ENCODE measurements around the gene AFDN.

Gene AFDN

DNA sequence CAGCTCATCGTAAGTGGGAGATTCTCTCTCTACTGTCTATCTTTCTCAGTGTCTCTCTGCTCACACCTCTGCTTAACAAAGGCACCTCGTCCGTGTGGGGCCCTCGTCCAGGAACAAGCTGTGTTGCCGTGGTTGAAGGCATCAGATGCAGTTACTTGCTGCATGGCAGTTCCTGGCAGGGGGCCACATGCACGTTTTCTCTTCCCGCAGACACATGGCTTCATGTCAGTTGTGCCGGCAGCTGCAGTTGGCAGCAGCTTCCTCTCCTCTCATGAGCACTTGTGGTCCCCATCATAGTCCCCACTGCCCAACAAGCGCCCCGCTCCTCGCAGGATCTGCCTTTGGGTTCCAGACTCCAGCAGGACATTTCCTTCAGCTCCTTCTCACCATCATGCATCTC lies 7.1 kb upstream of the AFDN start:
- DNase-seq: no peak

DNA sequence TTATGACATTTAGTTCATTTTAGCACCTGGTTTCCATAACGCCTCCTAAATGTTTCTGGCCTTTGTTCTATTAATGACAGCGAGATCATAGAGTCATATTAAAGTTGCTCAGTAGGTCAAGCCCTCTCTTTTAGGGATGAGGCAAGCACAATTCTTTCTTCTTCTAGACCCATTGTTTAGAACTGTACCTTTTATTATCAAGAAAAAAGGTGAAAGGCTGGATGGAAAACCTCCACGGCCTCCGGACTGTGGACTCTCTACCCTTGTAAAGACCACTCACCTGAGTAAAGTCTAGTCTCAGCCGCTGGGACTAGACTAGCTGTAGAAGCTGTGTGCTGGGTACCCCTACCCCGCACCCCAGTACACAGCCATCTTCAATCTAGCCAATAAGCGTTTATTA lies 6.0 kb upstream of the AFDN start:
- DNase-seq: no peak

DNA sequence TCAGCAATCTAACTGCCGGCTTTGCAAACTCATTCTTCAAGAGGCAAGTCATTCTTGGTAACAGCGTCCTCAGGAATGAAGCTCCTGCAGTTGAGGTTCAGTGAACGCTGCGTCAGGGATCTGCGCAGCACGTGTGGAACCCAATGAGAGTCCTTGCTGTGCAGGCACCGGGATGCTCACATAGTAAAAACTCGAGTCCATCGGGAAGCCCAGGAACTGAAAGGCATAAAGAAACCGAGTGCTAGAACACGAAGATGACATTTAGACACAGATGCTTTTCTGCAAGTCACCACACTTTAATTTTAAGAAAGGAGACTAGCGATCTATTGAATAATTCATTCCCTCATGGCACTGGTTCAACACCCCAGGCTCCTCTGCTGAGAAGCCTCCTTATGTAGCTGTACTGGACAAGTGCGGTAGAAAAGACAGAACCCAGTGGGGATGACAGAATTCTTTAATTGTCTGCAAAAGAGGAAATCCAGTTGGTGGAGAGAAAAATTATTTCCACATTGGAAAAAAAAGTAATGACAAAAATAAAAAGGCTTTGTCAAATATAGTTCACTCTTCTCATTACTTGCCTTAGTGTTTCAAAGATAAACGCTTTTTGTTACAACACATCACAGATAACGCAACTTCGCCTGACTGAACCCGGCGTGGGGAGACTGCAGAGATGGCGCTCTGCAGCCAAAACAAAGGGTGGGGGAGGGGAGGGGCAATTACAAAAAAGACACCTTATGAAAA lies 1.9 kb upstream of the AFDN start:
- no peak for DNase-seq

DNA sequence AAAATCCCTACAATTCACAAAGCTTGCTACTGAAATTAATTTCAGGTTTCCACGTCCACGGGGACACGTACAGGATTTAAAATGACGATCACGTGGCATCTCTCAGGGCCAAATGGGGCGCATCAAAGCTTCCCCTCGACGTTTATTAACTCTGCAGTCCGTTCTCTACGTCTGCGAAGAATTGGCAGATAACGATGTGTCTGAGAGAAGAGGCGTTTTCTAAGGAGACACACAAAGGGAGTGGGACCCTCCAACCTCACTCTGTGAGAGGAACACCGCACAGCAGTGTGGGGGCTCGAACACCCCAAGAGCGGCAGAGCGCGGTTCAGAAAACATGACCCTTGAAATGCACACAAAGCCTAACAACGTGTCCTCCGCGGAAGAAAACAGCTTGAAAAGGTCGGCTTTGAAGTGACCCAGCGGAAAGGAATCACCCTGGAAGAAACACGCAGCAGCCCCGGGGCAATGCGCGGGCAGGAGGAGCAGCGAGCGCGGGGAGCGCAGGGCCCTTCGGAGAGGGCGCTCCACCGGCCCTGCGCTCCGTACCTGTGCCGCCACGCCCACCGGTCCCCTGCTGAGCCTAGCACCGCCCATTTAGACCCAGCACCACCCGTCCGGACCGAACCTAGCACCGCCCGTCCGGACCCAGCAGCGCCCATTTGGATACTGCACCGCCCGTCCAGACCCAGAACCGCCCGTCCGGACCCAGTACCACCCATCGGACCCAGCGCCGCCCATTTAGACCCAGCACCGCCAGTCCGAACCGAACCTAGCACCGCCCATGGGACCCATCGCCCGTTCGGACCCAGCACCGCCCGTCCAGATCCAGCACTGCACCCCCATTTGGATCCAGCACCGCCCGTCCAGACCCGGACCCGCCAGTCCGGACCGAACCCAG lies 1.1 kb upstream of the AFDN start:
- DNase-seq: no peak

DNA sequence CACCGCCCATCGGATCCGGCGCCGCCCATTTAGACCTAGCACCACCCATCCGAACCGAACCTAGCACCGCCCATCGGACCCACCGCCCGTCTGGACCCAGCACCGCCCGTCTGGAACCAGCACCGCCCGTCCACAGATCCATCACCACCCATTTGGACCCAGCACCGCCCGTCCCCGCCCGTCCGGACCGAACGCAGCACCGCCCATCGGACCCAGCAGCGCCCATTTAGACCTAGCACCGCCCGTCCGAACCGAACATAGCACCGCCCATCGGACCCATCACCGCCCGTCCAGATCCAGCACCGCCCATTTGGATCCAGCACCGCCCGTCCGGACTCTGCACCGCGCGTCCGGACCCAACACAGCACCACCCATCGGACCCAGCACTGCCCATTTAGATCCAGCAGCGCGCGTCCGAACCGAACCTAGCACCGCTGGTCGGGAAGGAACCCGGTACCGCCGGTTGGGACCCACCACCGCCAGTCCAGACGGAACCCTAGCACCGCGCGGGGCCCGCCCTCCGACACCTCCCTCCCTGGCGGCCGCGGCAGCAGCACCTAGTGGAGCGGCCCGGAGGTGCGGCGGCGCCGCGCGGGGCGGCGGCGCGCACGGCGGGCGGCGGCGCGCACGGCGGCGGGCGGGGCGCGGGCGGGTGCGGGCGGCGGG lies 348 bp upstream of the AFDN start:
- DNase-seq: no peak

DNA sequence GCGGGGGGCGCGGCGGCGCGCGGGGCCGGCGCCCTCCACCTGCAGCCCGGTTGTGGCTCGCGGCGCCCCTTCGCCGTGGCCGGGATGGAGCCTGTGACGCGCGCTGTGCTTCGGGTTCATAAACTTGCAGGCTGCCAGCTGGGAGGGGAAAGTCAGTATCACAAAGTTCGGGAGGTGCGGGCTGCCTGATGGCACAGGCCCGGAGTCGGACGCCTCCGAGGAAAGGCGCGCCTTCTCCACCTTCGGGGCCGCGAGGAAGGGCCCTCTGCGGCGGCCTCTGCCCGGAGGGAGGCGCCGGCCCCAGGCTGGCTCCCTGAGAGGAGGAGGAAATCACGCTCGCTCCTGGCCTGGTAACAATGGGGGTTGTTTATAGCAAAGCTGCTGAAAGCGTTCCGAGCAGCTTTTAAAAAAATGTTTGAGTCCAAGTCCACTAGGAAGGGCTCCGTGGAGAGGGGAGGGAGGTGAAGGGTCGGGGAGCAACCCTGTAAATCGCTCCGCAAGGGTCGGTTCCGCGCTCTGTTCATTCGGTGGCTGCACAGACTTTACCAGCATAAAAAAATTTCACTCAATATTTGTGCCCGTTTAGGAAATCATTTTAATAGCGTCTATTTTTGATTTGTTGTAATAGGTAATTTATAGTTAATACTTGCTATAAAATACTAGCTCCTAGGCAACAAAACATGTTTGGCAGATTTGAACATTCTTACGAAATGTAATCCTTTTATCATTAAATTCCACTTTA lies 1.0 kb downstream of the AFDN start:
- DNase-seq: no peak

DNA sequence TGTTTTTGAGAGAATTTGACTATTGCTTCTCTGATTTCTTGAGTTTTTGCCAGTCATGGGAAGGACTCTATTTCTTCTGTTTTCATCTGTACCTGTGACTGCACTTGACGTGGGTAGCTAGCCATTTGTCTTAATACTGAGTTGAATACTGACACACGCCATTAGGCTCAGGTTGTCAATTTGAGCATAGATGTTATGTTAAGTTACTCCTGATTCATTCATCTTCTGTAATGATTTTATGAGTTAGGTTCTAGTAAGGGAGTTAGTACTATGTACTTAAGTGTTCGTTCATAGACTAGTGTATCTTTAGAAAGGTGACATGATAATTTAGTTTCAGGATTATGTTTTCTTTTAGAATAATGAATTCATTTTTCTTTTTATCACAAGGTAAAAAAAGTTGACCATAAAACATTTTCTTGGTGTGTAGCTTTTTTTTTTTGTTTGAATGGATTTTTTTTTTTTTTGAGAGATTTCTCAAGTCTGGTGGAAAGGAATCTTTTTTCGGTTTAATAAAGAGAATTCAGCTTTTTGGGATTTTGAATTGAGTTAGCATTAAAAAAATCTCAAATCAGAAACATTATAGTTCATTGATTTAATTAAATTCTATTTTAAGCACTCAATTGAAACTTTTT lies 1.7 kb downstream of the AFDN start:
- DNase-seq: no peak

DNA sequence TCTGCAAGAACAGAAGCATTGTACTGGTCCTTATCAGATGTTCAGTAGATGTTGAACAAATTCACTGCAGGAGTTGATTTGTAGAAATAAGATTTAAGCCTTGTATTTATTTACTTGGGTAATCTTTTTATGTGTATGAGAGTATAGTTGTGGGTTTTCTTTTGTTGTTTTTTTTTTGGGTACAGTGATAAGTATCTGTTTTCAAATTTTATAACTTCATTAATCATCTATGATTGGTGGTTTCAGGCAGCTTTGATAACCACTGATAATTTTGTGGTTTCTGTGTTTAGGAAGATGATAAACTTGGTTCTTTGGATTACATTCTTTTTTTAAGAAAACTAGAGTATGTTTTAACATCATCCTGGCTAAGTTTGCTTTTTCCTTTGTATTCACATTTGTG lies 2.8 kb downstream of the AFDN start:
- DNase-seq: no peak

DNA sequence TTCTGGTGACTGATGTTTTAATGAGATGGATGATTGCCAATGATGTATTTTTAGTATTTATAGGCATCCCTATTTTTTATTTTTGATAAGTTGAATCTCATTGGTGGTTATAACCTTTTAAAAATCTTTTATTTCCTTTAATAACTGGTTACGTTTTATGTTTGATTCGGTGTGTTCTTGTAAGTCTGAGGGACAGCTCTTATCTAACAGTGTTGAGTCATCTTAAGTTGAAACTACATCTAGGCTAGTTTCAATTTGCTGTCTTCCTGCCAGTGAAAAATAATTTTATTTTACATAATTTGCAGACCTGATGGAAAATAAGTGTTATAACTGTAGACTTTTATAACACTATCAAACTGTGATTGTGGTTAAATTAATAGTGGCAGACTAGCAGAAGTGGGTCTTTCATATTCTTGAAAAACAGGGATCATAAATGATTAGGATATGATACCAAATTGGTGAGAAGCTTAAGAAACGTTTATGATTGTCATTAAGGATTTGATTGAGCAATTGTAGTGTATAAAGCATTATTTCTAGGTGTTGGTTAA lies 4.6 kb downstream of the AFDN start:
- no peak for DNase-seq

DNA sequence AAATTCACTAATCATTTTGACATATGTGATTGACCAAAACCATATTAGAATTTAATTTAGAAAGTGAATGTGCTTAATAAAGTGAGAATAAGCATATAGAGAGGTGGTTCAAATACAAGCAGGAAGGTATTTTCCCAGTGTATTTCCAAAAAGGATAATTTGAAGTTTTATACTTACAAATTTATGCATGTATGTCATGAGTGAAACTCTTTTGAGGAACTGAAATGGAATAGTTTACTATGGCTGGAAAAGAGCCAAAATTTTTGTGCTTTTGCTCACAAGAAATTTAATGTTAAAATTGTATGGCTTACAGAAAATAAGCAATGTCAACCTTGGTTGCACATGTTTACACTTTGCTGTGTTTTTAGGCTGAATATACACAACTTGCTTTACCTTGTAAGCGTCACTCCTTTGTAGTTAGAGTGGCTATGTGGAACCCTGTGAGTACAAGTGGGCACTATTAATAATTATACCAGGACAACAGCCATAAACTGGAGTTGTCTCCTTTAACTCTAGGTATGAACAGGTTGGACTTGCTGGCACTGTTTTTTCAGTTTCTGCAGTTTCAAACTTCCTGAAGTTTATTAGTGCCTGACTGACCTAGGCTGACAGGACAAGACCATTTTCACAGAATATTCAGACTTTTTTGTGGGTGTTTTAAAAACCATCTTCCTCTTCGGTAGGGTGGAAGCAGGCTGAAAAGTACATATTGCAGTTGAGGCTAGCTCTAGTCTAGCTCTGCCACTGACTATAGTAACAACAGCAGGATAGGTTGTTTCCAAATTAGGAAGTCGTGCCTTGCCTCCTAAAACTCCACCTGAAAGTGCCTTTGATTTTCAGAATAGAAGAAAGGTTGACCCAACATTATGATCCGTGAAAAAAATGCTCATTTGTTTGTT lies 6.0 kb downstream of the AFDN start:
- no peak for DNase-seq

DNA sequence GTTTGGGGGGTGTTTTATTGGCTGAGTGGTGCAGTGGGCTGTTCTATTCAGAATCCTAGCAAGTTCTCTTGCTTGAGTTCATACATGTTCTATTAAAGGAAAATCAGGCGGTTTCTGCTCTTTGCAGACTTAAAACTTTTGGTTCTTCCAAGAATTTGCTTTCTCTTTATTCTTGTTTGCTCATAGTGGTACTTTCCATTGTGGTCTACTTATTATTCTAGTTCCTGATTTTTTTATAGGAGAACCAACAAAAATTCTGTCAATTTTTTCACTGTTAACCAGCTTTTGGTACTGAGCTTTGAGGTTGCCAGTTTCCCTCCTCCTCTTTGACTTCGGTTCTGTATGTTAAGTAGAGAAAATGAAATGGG lies 6.7 kb downstream of the AFDN start:
- no peak for DNase-seq

DNA sequence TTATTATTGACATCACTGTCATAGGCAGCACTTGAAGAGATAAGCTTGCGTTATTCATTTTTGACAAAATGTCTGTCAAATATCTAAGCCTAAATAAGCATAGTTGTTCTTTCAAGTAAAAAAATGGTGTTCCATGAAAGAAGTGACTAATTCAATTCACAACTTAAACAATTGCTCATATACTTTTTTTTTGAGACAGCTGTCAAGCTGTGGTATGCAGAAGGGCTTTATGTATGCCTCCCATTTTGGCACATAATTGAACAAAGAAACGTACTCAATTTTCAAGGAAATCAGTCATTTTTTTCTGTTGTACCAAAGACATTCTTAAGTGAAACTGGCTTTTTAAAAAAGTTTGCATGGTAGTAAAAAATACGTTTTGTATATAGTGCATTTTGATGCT lies 8.5 kb downstream of the AFDN start:
- no peak for DNase-seq

DNA sequence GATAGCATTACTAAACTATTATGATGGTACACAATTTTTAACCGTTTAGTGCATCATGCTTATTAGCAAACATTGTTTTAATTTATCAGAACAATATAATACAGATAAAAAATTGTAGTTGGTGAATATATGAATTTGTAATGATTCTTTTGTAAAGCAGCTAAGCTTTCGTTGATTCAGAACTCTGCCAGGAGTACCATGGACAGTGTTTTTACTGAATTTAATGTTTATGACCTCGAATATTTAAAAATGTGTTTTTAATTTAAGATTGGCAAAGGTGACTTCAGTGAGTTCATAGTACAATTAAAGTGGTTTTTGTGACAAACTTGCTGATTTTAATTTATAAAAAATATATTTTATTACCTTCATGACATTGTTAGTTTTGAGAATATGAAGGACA lies 10.0 kb downstream of the AFDN start:
- DNase-seq: no peak

DNA sequence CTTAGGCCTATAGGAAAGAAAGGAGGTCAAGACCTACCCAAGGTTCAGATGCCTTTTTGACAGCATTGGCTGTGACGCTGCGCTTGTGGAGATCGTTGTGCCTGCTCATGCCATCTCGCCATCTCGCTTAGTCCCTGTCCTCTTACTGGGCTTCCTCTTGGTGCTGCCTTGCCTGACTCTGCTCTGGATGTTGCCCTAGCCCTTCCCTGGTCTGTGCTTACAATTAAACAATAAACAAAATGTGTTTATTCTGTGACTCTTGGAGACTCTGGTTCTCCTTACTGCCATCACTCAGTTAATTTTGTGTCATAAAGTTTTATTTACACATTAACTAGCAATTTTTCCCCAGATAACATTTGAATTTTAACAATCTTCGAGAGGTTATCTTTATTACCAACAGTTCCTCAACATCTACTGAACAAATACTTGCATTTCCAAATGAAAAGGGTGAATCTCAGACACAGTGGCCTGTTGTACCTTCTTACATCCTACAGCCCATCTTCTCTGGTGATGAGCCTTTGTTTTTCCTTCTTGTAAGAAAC lies 11.6 kb downstream of the AFDN start:
- DNase-seq: no peak

DNA sequence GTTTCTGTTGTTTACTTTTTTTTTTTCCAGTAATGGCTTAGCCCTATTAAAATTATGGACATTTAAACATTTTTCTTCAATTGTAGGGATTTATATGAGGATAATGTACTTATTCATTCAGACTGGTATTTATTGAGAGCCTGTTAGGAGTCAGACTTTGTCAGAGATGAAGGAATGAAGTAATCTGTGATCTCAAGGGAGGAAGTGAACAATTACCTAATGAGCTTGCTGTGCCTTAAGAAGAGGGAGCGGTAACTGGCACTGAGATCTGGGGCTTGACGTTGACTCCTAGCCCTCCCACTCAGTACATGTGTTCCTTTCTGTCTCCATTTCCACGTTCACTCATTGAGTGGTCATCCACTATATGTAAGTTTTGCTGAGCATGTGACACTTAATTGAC lies 12.6 kb downstream of the AFDN start:
- DNase-seq: no peak

DNA sequence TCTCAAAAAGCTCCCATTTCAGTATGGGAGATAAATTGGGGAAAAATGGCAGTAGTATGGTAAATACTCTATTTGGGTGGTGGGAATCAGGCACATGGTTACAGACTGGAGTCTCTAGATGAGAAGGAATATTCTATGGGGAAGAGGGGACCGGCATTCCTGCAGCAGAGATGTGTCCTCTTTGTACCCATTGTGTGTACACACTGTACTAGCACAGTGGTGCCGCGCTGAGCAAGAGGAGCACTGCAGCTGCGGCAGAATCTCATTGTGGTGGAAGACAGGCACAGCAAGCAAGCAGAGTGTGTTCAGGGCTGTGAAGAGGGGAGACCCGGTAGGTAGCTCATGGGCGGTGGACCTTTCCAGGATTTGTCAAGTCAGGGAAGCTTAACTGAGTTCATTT lies 13.0 kb downstream of the AFDN start:
- DNase-seq: no peak

DNA sequence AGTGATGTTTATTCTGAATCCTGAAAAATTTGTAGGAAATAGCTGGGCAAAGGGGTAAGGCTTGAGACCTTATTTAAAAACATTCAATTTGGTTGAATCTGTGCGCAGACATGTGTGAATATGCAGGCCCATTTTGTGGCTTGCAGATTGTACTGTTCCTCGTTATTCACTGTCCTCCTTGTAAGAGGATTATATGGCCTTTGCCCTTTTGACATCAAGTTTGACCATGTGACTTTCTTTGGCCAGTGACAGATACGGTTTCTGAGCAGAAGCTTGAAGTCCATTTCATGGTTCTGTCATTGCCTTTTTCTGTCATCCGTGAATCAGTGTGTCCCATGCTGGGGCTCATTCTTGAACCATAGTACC lies 13.4 kb downstream of the AFDN start:
- DNase-seq: no peak

DNA sequence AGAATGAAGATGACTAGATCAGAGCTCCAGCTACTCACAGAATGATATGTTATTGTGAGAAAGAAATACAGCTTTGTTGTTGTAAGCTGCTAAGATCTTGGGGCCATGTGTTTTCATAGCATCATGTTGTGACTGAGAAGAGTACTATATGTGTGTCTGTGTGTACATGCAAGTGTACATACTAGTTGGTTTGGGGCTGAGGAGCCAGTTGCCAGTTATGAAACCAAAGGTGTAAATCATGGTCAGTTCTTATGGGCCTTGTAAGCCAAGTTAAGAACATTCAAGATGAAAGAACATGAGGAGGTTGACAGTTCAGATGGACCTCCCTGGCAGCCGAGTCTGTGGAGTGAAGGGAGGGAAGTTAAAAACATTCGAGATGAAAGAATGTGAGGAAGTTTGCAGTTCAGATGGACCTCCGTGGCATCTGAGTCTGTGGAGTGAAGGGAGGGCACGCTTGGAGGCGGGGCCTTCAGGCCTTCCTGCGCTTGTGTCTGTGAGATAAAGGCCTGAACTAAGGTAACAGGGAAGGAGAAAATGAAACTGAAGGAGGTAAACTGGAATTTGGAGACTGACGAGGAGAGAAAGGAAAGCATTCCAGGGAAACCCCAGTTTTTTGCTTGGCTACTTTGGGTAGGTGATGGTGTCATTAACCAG lies 13.9 kb downstream of the AFDN start:
- no peak for DNase-seq

DNA sequence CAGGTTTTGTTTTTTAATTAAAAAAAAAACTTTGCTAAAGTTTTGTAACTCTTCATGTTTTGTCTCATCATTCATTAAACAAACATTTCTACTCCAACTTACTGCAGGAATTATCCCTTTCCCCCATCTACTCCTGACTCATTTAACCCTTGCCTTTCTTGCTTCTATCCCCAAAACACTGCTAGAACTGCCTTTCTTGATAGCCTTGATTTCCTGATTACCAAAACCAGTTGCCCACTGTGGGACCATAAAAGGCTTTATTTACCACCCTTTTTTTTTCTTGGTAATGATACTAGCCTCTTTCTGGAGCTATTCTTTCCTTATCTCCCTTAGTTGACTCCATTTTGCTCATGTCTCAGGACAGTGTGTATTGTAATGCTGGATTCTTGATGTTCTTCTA lies 15.3 kb downstream of the AFDN start:
- no peak for DNase-seq

DNA sequence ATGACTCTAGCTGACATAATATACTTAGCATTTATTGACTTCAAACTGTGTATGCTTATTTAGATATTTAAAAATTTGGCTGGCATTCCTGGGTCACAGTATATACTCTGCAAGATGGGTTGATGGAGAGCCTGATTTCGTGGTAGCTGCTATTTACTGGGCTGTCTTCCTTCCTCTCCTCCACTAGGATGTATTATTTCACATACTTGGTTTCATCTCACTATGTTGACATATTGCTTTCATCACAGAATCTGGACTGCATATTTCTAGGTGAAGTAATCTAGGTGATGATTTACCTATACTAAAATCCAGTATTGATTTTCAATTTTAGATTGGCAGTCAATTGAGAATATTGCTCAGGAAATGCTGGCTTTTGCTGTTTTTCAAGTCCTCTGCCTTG lies 15.7 kb downstream of the AFDN start:
- no peak for DNase-seq

DNA sequence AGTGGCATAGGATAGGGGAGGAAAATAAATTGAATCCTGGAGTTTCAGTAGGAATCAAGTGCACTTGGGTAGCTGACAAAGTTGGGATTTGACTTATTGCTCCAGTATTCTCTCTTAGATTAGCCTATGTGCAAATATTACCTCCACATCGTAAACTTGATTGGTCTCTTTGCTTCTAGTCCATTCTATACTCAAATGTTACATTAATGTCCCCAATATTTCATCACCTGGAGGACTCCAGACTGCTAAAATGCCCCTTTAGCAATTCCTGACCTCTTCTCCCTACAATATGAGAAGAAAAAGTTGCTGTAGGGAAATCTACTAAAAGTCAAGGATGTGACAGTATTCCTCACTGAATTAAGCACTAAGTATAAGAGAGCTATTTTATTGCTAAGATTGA lies 16.3 kb downstream of the AFDN start:
- no peak for DNase-seq

Data from bone marrow (tissue), 2 donors.